ENCODE results near the gene PAF1. TPM values are rescaled to one million over a fixed set of nuclear protein-coding genes. Genes with fewer than 3 reads are reported as not detected.
A peak's percentile ranks its signal among the peaks of the same experiment; 100 is the strongest.
"Not testable (repeated sequence)": the region's sequence is repeated elsewhere in the genome, so short reads cannot be mapped to it uniquely, and the experiment has no call there.

The PAF1 gene
- total RNA-seq, 1 experiment from 2014 or later, result 56.7 TPM

- no peak for DNase-seq (ENCODE audit: low read depth)
These were observed 7.7 kb downstream of the PAF1 start for GRCh38 chr19:39382991-39383828.

- no peak for DNase-seq (ENCODE audit: low read depth)
These were observed 8.8 kb downstream of the PAF1 start for GRCh38 chr19:39381910-39382611.

GRCh38 chr19:39380521-39381502, 10.1 kb downstream of the PAF1 start:
- DNase-seq (ENCODE audit: low read depth), result no peak

DNA sequence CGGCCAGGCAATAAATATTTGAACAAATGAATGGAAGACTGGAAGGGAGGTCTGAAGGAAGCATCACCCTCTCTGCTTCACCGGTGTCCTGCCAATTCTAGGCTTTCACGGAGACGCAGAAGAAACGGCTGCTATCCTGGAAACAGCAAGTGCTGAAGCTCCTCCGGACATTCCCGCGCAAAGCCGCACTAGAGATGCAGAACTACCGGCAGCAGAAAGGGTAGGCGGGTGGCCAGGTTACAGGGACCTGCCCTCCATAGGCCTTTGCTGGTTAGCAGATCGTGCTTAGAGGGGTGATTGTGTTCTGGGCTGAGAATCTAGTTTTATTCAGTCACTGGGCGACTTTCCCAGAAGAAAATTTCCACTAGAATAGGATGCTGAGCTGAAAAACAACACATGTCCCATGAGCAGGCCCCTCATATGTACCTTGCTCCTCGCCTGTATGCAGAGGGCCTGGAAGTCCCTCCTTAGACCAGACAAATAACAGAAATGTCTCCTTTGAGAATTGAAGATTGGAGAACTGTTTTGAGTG, 11.0 kb downstream of the PAF1 start:
- no peak for DNase-seq (ENCODE audit: low read depth)

GRCh38 chr19:39379366-39379765, 11.5 kb downstream of the PAF1 start:
- not testable (repeated sequence) for DNase-seq (ENCODE audit: low read depth)

DNA sequence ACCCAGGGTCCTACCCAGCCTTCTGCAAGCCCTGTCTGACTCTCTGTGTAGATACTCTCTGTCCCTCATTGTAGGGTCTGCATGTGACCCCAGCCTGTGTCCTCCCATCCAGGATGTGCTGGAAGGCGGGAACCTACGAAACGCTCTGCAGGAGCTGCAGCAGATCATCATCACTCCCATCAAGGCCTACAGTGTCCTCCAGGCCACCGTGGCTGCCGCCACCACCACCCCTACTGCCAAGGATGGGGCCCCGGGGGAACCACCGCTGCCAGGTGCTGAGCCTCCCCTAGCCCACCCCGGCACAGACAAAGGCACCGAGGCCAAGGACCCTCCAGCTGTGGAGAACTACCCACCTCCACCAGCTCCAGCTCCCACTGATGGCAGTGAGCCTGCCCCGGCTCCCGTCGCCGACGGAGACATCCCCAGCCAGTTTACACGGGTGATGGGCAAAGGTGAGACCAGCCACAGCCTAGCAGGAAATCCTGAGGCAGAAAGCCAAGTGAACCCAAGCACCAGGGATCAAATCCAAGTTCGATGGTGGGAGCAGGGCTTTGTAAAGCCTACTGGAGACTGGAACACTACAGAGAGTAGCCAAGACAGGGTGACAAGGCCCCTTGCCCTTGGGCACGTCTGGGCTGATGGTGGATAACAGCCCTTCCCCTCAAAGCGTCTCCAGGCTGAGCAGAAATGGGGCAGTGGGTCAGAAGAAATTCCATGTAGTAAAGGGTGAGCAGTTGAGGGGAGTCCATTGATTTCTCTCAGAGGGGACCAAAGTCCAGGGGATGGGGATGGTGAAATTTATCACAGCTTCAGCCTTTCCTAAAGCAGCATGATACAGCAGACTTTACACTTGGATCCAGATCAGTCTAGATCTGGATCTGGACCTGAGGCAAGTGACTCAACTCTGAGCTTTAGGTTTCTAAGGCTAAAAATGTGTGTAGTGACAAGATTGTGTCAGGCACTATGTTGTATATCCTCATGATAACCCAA, 13.2 kb downstream of the PAF1 start:
- DNase-seq (ENCODE audit: low read depth), result no peak

GRCh38 chr19:39375929-39376328, 15.0 kb downstream of the PAF1 start:
- DNase-seq (ENCODE audit: low read depth), result no peak

DNA sequence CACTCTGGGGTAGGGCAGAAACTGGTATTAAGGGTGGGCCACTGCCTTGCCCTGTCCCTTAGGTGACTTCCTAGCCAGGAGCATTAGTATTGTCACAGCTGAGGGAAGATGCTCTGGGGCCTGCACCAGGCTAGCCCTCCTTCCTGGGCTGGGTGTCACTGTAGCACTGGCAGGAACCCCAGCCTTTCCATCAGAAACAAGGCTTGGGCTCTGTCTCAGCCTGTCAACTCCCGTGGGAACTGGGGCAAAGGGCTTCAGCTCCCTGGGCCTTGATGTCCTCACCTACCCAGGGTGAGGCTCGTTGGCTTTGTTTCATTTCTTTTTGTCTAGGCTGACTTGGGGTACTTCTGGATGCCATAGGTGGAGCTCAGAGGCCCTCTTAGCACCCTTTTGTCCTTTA, 18.0 kb downstream of the PAF1 start:
- no peak for DNase-seq (ENCODE audit: low read depth)

DNA sequence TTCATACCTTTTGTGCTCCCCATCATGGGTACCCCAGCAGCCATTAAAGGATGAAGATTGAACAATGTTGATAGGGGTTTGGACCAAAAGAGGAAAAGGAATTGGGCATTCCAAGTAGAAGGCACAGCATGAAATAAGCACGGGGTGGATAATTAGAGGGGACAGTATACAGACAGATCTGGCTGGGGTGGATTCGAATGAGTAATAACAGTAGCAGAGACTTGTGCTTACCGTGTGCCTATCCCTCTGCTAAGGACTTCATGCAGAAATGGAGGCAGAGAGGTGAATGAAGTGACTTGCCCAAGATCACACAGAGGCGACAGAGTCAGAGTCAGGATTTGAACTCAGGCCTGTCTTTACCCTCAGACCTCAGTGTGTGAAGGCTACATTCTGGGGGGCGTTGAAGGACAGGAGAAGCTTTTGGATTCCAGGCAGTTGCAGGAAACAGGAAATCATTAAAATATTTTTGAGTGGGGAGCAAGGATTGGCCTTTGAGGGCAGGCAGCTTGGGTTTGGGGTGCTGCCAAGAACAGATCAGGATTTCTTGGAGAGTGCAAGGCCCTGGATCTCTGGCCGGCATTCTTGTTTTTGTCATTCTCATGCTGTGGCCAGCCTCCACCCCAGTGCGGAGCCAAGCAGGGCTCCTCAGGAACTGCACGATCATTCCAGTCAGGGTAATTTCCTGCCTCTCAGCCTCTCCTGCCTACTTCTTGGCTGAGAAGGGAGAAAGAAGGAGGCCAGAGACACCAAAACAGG, 18.7 kb downstream of the PAF1 start:
- peak; percentile 74 for DNase-seq (ENCODE audit: low read depth)

GRCh38 chr19:39370735-39371134, 20.2 kb downstream of the PAF1 start:
- DNase-seq (ENCODE audit: low read depth), result no peak

DNA sequence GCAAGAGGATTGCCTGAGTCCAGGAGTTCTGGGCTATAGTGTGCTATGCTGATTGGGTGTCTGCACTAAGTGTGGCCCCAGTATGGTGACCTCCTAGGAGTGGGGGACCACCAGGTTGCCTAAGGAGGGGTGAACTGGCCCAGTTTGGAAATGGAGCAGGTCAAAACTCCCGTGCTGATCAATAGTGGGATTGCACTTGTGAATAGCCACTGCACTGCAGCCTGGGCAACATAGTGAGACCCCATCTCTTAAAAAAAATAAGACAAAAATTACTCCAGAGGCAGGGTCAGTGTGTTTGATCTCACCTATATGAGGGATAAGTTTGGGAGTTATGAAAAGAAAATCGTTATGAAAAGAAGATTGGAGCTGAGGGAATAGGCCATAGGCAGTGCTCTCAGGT, 21.7 kb downstream of the PAF1 start:
- no peak for DNase-seq (ENCODE audit: low read depth)

- no peak for DNase-seq (ENCODE audit: low read depth)
These were observed 25.4 kb downstream of the PAF1 start for GRCh38 chr19:39365531-39365930.

DNA sequence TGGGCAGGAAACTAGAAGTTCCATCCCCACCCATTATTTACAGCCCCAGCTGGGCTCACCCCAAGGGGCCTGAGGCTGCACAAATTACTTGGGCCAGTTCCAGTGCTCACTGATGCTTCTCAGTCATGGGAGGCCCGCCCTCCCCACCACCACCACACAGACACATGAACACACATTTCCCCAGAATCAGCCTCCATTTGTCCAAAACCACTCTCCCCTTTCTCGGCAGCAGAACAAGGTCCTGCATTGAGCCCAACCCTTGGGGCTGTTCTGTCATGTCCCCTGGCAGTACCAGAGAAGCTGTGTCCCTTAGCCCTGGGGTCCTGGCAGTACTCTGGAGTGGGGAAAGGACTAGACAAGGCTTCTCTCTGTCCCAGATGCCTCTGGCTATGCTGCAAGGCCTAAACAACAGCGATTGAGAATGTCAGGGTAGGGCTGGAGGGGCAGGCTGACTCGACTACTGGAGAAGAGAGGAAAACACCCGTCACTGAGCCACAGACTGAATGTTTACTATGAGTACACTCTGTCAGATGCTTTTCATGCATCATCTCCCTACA, 26.9 kb downstream of the PAF1 start:
- DNase-seq (ENCODE audit: low read depth), result no peak

DNA sequence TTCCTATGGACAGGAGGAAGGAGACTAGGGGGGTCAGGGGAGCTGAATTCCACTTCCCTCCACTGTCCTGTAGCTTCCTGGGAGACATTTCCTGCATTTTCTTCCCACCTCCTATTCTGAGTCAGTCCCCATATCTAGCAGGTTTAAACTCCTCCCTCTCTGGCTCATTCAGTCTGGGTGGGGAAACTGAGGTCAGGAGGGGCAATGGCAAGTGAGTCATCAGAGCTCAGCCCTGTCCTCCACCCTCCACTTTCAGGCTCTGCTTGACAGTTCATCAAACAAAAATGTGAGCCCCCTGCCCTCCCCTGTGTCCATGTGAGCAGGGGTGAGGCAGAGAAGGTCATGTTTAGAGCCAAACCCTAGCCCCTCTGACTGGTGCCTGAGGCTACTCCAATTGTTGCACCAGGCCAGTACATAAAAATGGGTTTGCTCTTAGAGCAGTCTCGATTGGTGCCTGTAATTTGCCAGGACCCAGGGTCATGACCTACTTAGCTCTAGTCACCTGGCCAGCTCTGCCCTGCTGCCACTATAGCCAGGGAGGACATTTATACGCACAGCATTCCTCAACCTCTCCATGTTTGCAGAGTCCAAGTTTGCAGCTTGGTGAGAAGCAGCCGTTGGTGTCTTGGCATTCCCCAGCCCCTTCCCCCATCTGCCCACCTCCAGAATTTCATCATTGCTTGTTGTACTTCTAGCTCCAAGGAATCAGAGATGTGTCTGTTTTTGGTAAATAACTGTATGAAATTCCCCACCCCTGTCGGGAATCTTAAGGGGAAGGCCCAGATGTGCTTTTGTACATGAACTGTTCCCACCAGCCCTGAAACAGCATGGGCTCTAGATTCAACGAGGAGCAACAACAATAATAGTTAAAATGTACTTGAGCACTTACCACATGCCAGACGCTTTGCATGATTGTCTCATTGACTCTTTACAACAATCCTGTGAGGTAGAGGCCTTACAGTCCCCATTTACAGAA, 27.9 kb downstream of the PAF1 start:
- DNase-seq (ENCODE audit: low read depth), result peak; percentile 21

- no peak for DNase-seq (ENCODE audit: low read depth)
These were observed 30.3 kb downstream of the PAF1 start for GRCh38 chr19:39360599-39360998.

- DNase-seq (ENCODE audit: low read depth), result no peak
These were observed 31.9 kb downstream of the PAF1 start for GRCh38 chr19:39359026-39359425.

GRCh38 chr19:39356647-39357046, 34.3 kb downstream of the PAF1 start:
- DNase-seq (ENCODE audit: low read depth), result no peak

DNA sequence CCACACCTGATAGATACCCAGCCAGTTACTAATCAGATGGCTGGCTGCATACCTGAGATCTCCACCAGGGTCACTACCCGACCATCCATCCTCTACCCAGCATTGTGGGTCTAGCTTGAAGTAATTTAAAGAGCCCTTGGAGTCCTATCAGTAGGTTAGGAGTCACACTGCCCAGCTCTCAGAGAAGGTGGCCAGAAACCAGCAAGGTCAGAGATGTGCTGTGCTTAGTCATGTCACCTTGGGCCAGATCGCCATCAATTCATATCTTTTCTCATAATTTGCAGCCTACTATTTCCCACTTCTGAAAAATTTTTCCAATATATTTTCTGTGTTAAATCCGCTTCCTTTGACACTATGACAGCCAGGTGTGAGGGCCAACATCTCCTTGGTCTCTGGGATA, 34.8 kb downstream of the PAF1 start:
- no peak for DNase-seq (ENCODE audit: low read depth)
